Measurements from ENCODE around the gene PCDHA1. TPM values are rescaled to one million over a fixed set of nuclear protein-coding genes. Genes with fewer than 3 reads are reported as not detected.
"Not testable (repeated sequence)": the region's sequence is repeated elsewhere in the genome, so short reads cannot be mapped to it uniquely, and the experiment has no call there.

The PCDHA1 gene
- total and polyA plus RNA-seq, 10 donors: 0.05 TPM; not detected in 9

DNA sequence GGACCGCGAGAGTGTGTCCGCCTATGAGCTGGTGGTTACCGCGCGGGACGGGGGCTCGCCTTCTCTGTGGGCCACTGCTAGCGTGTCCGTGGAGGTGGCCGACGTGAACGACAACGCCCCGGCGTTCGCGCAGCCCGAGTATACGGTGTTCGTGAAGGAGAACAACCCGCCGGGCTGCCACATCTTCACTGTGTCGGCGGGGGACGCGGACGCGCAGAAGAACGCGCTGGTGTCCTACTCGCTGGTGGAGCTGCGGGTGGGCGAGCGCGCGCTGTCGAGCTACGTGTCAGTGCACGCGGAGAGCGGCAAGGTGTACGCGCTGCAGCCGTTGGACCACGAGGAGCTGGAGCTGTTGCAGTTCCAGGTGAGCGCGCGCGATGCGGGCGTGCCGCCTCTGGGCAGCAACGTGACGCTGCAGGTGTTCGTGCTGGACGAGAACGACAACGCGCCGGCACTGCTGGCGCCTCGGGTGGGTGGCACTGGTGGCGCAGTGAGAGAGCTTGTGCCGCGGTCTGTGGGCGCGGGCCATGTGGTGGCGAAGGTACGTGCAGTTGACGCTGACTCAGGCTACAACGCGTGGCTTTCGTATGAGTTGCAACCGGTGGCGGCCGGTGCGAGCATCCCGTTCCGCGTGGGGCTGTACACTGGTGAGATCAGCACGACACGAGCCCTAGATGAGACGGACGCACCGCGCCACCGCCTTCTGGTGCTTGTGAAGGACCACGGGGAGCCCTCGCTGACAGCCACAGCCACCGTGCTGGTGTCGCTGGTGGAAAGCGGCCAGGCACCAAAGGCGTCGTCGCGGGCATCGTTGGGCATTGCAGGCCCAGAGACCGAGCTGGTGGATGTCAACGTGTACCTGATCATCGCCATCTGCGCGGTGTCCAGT is 49.9 kb downstream of the PCDHA1 start:
- intact Hi-C loops (cut with DNase I; ENCODE audit: low total_unique reads): no loop called here
- no peak for DNase-seq
- WGBS, 5 donors: 42 to 57% (median 50%) methylated on average over 92 to 103 of the region's 103 CpGs

DNA sequence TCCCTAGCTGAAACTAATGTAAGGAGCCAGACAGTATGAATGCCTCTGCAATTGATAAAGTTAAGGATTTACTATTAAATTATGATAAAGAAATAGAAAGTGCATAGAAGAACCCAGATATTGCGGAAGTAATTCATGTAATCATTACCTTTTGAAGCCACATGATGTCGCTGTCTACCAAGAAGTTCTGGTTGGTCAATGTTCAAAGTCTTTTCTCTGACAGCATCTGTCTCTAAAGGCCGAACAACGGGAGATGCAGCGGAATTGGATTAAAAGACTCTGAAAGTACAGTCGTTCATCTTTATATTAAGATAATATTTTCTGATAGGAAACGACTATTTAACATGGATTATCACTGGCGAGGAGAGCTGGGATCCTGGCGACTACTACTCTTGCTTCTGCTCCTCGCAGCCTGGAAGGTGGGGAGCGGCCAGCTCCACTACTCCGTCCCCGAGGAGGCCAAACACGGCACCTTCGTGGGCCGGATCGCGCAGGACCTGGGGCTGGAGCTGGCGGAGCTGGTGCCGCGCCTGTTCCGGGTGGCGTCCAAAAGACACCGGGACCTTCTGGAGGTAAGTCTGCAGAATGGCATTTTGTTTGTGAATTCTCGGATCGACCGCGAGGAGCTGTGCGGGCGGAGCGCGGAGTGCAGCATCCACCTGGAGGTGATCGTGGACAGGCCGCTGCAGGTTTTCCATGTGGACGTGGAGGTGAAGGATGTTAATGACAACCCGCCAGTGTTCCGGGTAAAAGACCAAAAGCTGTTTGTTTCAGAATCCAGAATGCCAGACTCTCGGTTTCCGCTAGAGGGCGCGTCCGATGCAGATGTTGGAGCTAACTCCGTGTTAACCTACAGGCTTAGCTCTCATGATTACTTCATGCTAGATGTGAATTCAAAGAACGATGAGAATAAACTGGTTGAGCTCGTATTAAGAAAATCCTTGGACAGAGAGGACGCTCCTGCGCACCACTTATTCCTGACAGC is 55.3 kb downstream of the PCDHA1 start, which contains the start of gene PCDHA8:
Gene PCDHA8 (plus strand): TSS at position 210 of the 985 bp plus-strand sequence. CDS start 135 bp downstream, at position 345.
- no peak within 1 kb of the TSS for H3K27ac ChIP-seq
- intact Hi-C loops (cut with DNase I; ENCODE audit: low total_unique reads): no loop called here
- TF ChIP-seq POLR2AphosphoS5 (IDR thresholded peaks at IDR 0.05): no peak
- no peak for TF ChIP-seq POLR2A (IDR thresholded peaks at IDR 0.05)
- TF ChIP-seq CTCF (IDR thresholded peaks at IDR 0.05 in 8 of 11, conservative IDR thresholded peaks at IDR 0.05 in 3 of 11): no peak
- no peak for DNase-seq
- H3K36me3 ChIP-seq: no peaks in the 10 kb centered on the region
- H3K9me3 ChIP-seq: peaks cover 0 to 52% (median 33%) of the 10 kb centered on the region in 8 donors
- no peaks in the 10 kb centered on the region for H3K4me1 ChIP-seq
- H3K4me3 ChIP-seq: no peak within 1 kb of the TSS
- 17 to 42% (median 30%) methylated on average over 33 to 47 of the region's 47 CpGs for WGBS, 5 donors
- H3K27me3 ChIP-seq (replicated peaks in 1 of 7): peaks cover 0 to 85% (median 4%) of the 10 kb centered on the region in 7 donors

More for the DNA sequence above, 49.9 kb downstream of the PCDHA1 start:
- H3K27ac ChIP-seq: no peak overlapping the region
- H3K27me3 ChIP-seq (replicated peaks in 1 of 7): peaks cover 0 to 86% (median 4%) of the 10 kb centered on the region in 7 donors
- H3K9me3 ChIP-seq: peaks cover 0 to 55% (median 27%) of the 10 kb centered on the region in 8 donors
- no peaks in the 10 kb centered on the region for H3K4me1 ChIP-seq
- no peak overlapping the region for H3K4me3 ChIP-seq
- TF ChIP-seq POLR2AphosphoS5 (IDR thresholded peaks at IDR 0.05): no peak
- TF ChIP-seq CTCF (IDR thresholded peaks at IDR 0.05 in 8 of 11, conservative IDR thresholded peaks at IDR 0.05 in 3 of 11): no peak
- no peak for TF ChIP-seq POLR2A (IDR thresholded peaks at IDR 0.05)
- H3K36me3 ChIP-seq: no peaks in the 10 kb centered on the region

DNA sequence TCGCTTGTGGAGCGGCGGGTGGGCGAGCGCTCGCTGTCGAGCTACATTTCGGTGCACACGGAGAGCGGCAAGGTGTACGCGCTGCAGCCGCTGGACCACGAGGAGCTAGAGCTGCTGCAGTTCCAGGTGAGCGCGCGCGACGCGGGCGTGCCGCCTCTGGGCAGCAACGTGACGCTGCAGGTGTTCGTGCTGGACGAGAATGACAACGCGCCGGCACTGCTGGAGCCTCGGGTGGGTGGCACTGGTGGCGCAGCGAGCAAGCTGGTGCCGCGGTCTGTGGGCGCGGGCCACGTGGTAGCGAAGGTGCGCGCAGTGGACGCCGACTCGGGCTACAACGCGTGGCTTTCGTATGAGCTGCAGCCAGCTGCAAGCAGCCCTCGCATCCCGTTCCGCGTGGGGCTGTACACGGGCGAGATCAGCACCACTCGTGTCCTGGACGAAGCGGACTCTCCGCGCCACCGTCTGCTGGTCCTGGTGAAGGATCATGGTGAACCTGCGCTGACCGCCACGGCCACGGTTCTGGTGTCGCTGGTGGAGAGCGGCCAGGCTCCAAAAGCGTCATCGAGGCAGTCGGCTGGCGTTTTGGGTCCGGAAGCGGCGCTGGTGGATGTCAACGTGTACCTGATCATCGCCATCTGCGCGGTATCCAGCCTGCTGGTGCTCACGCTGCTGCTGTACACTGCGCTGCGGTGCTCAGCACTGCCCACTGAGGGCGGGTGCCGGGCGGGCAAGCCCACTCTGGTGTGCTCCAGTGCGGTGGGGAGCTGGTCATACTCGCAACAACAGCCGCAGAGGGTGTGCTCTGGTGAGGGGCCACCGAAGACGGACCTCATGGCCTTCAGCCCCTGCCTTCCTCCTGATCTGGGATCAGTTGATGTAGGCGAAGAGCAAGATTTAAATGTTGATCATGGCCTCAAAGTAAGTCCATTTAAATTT is 57.1 kb downstream of the PCDHA1 start:
- Histone ChIP-seq H3K27me3 (replicated peaks in 1 of 7) (peaks cover 0 to 87% (median 5%) of the 10 kb centered on the region in 7 donors), H3K4me1 (no peaks in the 10 kb centered on the region), H3K36me3 (no peaks in the 10 kb centered on the region), H3K27ac (no peak overlapping the region), H3K4me3 (no peak overlapping the region), H3K9me3 (peaks cover 0 to 53% (median 33%) of the 10 kb centered on the region in 8 donors)
- no peak for TF ChIP-seq CTCF (IDR thresholded peaks at IDR 0.05 in 8 of 11, conservative IDR thresholded peaks at IDR 0.05 in 3 of 11)
- 48 to 65% (median 53%) methylated on average over 53 to 87 of the region's 87 CpGs; no CpG with 5 or more reads in 1 of the 5 donors for WGBS, 5 donors
- intact Hi-C loops (cut with DNase I; ENCODE audit: low total_unique reads): no loop called here
- peak; percentile 69 for DNase-seq

DNA sequence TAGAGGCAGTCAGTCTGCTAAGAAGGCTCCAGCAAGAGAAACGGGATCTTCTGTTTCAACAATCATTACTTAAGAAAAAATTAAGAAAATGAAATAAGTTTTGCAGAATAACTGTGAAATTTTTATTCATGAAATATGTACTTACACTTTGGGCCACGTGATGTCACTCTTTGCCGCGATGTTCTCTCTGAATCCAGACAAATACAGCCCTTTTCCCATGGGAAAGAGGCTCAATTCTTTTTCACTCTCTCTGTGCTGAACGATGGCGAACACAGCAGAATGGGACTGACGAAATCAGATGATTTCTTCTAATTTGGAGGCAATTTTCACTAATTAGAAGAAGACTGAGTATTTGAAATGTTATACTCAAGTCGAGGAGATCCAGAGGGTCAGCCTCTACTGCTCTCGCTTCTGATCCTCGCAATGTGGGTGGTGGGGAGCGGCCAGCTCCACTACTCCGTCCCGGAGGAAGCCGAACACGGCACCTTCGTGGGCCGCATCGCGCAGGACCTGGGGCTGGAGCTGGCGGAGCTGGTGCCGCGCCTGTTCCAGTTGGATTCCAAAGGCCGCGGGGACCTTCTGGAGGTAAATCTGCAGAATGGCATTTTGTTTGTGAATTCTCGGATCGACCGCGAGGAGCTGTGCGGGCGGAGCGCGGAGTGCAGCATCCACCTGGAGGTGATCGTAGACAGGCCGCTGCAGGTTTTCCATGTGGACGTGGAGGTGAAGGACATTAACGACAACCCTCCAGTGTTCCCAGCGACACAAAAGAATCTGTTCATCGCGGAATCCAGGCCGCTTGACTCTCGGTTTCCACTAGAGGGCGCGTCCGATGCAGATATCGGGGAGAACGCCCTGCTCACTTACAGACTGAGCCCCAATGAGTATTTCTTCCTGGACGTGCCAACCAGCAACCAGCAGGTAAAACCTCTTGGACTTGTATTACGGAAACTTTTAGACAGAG is 62.5 kb downstream of the PCDHA1 start, which contains the start of gene PCDHA9:
Gene PCDHA9 (plus strand): TSS at position 244 of the 964 bp plus-strand sequence. CDS start 114 bp downstream, at position 358.
- DNase-seq; intact Hi-C loops (cut with DNase I; ENCODE audit: low total_unique reads); H3K36me3 ChIP-seq; H3K4me1 ChIP-seq; H3K27ac ChIP-seq: not testable (repeated sequence)
- 21 to 30% (median 28%) methylated on average over 15 to 46 of the region's 48 CpGs; no CpG with 5 or more reads in 1 of the 5 donors for WGBS, 5 donors
- peaks cover 0 to 79% (median 9%) of the 10 kb centered on the region in 7 donors for H3K27me3 ChIP-seq (replicated peaks in 1 of 7)
- peaks cover 0 to 57% (median 19%) of the 10 kb centered on the region in 8 donors for H3K9me3 ChIP-seq
- peak within 1 kb of the TSS in 1 of 8 donors; percentile 9 for H3K4me3 ChIP-seq

All from spleen (tissue), 11 donors.